Glutamatergic neuron (in vitro differentiated cells): Measurements from ENCODE around the gene COLQ. TPM values are rescaled to one million over a fixed set of nuclear protein-coding genes. Genes with fewer than 3 reads are reported as not detected.

Experiments used
- DNase-seq: peaks from one replicate; pipeline ENCODE4 v3.0.0; 2022
- H3K27ac Mint-ChIP-seq: one replicate; pipeline ENCODE4 v1.8.0; 2020; ENCODE audit warnings: mild to moderate bottlenecking, mixed read lengths, inconsistent platforms; ENCODE audit not compliant: unreplicated experiment
- H3K27me3 Mint-ChIP-seq: one replicate; pipeline ENCODE4 v1.8.0; 2020; ENCODE audit warnings: mild to moderate bottlenecking, moderate library complexity, mixed read lengths, inconsistent platforms; ENCODE audit not compliant: unreplicated experiment
- H3K36me3 Mint-ChIP-seq: one replicate; pipeline ENCODE4 v1.8.0; 2020; ENCODE audit warnings: mild to moderate bottlenecking, mixed read lengths, inconsistent platforms; ENCODE audit not compliant: unreplicated experiment
- H3K4me1 Mint-ChIP-seq: one replicate; pipeline ENCODE4 v1.8.0; 2020; ENCODE audit warnings: mild to moderate bottlenecking, low read depth, mixed read lengths, inconsistent platforms; ENCODE audit not compliant: unreplicated experiment
- H3K4me3 Mint-ChIP-seq: one replicate; pipeline ENCODE4 v1.8.0; 2020; ENCODE audit warnings: mild to moderate bottlenecking, mixed read lengths, inconsistent platforms; ENCODE audit not compliant: unreplicated experiment
- H3K9me3 Mint-ChIP-seq: one replicate; pipeline ENCODE4 v1.8.0; 2020; ENCODE audit warnings: mild to moderate bottlenecking, moderate library complexity, mixed read lengths, inconsistent platforms; ENCODE audit not compliant: unreplicated experiment
- CTCF ChIP-seq: fragments of 200-600 bp; sonication (generic); IDR thresholded peaks from one replicate; pipeline ENCODE4 v1.5.0; 2021; ENCODE audit not compliant: partially characterized antibody, unreplicated experiment
- total RNA-seq: library from RNA; stranded (reverse); fragmentation: NEBNext Ultra II Directional; extraction: Animal tissue kit (Norgen Biotek cat#: 25700); gene quantifications from one replicate; pipeline ENCODE4 v1.2.1, GENCODE V29; 2021; ENCODE audit not compliant: unreplicated experiment

The COLQ gene
- total RNA-seq, 1 donor from 2014 or later: 4.8 TPM

GRCh38 chr3:15470849-15471248 lies 50.7 kb downstream of the COLQ start:
- peaks cover 4% of the 10 kb centered on the region for H3K36me3 Mint-ChIP-seq
- H3K4me3 Mint-ChIP-seq: no peak overlapping the region
- H3K9me3 Mint-ChIP-seq: no peaks in the 10 kb centered on the region
- peaks cover 10% of the 10 kb centered on the region for H3K4me1 Mint-ChIP-seq
- no peak for TF ChIP-seq CTCF
- DNase-seq: no peak
- no peaks in the 10 kb centered on the region for H3K27me3 Mint-ChIP-seq
- H3K27ac Mint-ChIP-seq: no peak overlapping the region

- Mint-ChIP-seq H3K27me3 (no peaks in the 10 kb centered on the region), H3K4me1 (peaks cover 10% of the 10 kb centered on the region), H3K4me3 (no peak overlapping the region), H3K27ac (no peak overlapping the region), H3K9me3 (no peaks in the 10 kb centered on the region), H3K36me3 (peaks cover 4% of the 10 kb centered on the region)
- no peak for TF ChIP-seq CTCF
- no peak for DNase-seq
These were observed 51.2 kb downstream of the COLQ start for GRCh38 chr3:15470261-15470660.

DNA sequence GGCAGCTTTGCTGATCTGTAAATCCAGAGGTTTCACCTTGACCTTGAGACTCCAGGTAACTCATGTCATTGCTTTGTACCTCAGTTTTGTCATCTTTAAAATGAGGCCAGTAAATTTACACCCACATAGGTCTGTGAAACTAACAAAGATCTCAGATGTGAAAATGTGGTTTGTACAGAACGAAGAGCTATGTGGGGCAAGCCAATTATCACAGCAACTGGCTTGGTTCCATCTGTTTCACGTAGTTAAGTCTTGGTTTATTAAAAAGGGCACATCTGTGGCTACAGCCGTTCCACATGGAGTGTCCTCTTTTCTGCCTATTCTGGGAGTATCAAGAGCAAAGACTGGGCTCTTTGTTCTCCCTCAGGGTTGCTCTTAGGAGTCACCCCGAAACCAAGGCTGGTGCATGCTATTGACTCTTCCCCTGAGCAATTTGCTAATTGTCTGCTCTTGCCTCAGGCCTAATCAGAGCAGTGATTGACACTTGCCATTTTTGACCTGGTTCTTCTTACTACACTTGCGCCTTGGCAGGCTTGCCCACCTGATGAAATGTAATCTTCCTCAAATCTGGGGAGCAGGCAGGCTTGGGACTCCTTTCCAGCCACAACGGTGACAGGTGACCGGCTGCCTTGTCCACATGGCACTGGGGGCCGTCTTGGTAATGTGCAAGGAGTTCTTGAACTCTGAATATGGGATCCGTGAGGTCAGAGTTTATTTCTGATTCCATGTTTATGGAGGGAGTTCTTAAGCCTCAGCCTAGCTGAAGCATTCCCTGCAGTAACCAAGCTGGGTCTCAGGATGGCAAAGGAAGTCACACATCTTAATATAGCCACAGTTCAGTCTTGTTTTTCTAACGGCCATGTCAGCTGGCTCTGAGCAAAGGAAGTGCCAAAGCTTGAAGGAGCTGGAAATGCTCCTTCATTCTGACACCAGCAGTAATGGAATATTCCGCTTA lies 54.0 kb downstream of the COLQ start:
- H3K4me1 Mint-ChIP-seq: peaks cover 10% of the 10 kb centered on the region
- no peaks in the 10 kb centered on the region for H3K9me3 Mint-ChIP-seq
- H3K27me3 Mint-ChIP-seq: peaks cover 2% of the 10 kb centered on the region
- no peak for TF ChIP-seq CTCF
- H3K27ac Mint-ChIP-seq: no peak overlapping the region
- no peak overlapping the region for H3K4me3 Mint-ChIP-seq
- peaks cover 8% of the 10 kb centered on the region for H3K36me3 Mint-ChIP-seq
- no peak for DNase-seq

GRCh38 chr3:15465876-15466585 lies 55.5 kb downstream of the COLQ start:
- no peak for DNase-seq
- Mint-ChIP-seq H3K4me3 (no peak overlapping the region), H3K9me3 (no peaks in the 10 kb centered on the region), H3K36me3 (peaks cover 8% of the 10 kb centered on the region), H3K27ac (no peak overlapping the region), H3K4me1 (peaks cover 7% of the 10 kb centered on the region), H3K27me3 (peaks cover 5% of the 10 kb centered on the region)
- no peak for TF ChIP-seq CTCF
